Thyroid gland (tissue), 4 donors: ENCODE data around the gene PIN1. TPM values are rescaled to one million over a fixed set of nuclear protein-coding genes. Genes with fewer than 3 reads are reported as not detected.

ENCODE experiments used
- DNase-seq, 2 donors: peaks; one replicate each; pipeline ENCODE4 v3.0.0-alpha.2; 2019
- H3K27ac ChIP-seq, 3 donors: fragments of 200-600 bp; sonication (generic); 1 replicate in 2 of 3; 2 replicates in 1 of 3; pipeline ENCODE4 v1.5.1; 2016 to 2019; ENCODE audit warnings: mild to moderate bottlenecking in 1 of 3, moderate library complexity in 1 of 3
- H3K27me3 ChIP-seq: fragments of 200-600 bp; sonication (generic); one replicate; pipeline ENCODE4 v1.5.1; 2019
- H3K36me3 ChIP-seq, 2 donors: fragments of 200-600 bp; sonication (generic); one replicate each; pipeline ENCODE4 v1.5.1; 2016 to 2019
- H3K4me1 ChIP-seq, 2 donors: fragments of 200-600 bp; sonication (generic); one replicate each; pipeline ENCODE4 v1.5.1; 2017 to 2019
- H3K4me3 ChIP-seq, 3 donors: fragments of 200-600 bp; sonication (generic); replicated peaks in 1 of 3; 1 replicate in 2 of 3; 2 replicates in 1 of 3; pipeline ENCODE4 v1.5.1; 2016; ENCODE audit warnings: mild to moderate bottlenecking in 1 of 3
- H3K9me3 ChIP-seq: fragments of 200-600 bp; sonication (generic); one replicate; pipeline ENCODE4 v1.5.1; 2017
- POLR2A ChIP-seq, 2 donors: fragments of 450-650 bp; IDR thresholded peaks; one replicate each; pipeline ENCODE4 v1.6.1; 2017; ENCODE audit warnings: antibody characterized with exemption in 2 of 2, mild to moderate bottlenecking in 2 of 2, moderate library complexity in 1 of 2
- WGBS, 2 donors: methylation state at CpG; one replicate each; pipeline ENCODE4 v1.1.5; 2017; 5-methylcytosine and 5-hydroxymethylcytosine counted together
- intact Hi-C: fragments of 100-400 bp; cut with DNase I; formaldehyde crosslinking; loops from one replicate; pipeline ENCODE4 v1.15.1; 2023
- total RNA-seq, 4 donors: library from RNA; depleted of rRNA; stranded (reverse); fragments of >200 nt; gene quantifications; one replicate each; pipeline ENCODE4 v1.2.3, GENCODE V29; 2016
- TF ChIP-seq, protein P1 (sequence below), 6 experiments: fragments of 200-600 bp in 3 of 6; fragments of 450-650 bp in 3 of 6; sonication (generic) in 3 of 6; IDR thresholded peaks; one replicate each; pipeline ENCODE4 v1.5.1; 2016 to 2019; ENCODE audit warnings: antibody characterized with exemption in 6 of 6, mild to moderate bottlenecking in 2 of 6, inconsistent platforms in 1 of 6, moderate library complexity in 1 of 6

The PIN1 gene
- total RNA-seq, 4 donors from 2014 or later = 50.0 to 98.0 (median 72.3) TPM

DNA sequence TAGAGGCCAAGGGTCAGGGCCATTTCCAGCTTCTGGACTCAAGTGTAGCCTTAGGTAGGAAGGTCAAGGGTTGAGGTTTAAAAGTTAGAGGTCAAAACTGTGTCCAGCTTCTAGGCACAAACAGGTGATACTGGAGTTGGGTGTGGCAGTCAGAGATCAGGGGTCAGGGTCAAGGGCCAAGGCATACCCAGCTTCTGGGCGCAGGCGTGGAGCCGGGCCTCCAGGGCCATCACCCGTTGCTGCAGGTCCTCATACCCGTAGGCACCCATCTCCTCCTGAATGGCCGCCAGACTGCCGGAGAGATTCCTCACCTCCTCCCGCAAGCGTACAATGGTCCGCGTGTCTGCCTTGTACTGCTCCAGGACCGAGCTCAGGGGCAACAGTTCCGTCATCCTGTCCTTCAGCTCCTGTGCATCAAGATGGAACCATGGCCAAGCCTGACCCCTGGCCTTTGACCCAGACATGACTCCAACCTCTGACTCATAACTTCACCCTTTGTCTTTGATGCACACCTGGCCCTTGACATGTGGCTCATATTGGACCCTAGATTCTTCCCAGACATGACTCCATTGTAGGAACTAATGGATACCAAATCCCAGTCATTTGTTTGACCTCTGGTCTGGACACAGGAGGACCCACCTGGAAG is 22.1 kb downstream of the PIN1 start:
- no peaks in the 10 kb centered on the region for H3K4me1 ChIP-seq
- no peak overlapping the region for H3K27ac ChIP-seq
- H3K4me3 ChIP-seq = no peak overlapping the region
- WGBS, 2 donors = 94 to 97% methylated on average over 13 of the region's 13 CpGs
- no peaks in the 10 kb centered on the region for H3K27me3 ChIP-seq
- DNase-seq = no peak
- intact Hi-C loops = no loop called here
- TF ChIP-seq POLR2A (IDR thresholded peaks at IDR 0.05) = no peak
- TF ChIP-seq, protein P1, sequence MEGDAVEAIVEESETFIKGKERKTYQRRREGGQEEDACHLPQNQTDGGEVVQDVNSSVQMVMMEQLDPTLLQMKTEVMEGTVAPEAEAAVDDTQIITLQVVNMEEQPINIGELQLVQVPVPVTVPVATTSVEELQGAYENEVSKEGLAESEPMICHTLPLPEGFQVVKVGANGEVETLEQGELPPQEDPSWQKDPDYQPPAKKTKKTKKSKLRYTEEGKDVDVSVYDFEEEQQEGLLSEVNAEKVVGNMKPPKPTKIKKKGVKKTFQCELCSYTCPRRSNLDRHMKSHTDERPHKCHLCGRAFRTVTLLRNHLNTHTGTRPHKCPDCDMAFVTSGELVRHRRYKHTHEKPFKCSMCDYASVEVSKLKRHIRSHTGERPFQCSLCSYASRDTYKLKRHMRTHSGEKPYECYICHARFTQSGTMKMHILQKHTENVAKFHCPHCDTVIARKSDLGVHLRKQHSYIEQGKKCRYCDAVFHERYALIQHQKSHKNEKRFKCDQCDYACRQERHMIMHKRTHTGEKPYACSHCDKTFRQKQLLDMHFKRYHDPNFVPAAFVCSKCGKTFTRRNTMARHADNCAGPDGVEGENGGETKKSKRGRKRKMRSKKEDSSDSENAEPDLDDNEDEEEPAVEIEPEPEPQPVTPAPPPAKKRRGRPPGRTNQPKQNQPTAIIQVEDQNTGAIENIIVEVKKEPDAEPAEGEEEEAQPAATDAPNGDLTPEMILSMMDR (IDR thresholded peaks at IDR 0.05) = no peak
- no peaks in the 10 kb centered on the region for H3K36me3 ChIP-seq
- H3K9me3 ChIP-seq = no peaks in the 10 kb centered on the region

DNA sequence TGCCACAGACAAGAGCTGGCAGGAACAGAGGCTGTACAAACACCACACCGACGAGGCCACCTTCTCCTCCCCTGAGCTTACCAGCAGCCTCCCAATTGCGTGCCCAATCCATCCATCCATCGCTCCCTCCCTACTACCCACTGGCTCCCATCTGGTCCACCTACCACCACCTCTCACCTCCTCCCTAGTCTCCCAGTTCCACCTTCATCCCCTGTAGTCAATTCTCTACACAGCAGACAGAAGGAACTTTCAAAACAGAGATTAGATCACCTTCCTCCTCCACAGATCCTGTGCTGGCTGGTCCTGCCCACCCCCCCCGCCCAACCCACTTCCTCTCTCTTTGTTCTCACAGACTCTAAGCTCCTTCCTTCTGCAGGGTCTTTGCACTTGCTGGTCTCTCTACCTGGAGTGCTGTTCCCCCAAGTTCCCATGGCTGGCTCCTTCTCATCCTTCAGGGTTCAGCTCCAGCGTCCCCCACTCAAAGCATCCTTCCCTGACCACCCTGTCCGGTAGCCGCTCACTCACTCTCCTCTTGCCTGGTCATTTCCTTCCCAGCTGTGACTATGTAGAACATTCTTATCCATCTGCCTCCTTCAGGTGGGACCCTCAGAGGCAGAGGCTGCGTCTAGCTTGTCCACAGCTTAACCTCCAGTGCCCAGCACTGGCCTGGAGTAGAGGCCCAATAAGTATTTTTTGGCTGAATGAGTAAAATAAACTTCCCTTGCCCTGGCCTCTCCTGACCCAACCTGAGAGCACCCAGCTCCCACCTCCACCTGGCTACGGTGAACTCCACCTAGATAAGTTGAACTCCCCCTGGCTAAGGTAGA is 23.0 kb downstream of the PIN1 start:
- DNase-seq = no peak
- no peaks in the 10 kb centered on the region for H3K36me3 ChIP-seq
- 87 to 91% methylated on average over 10 of the region's 10 CpGs for WGBS, 2 donors

DNA sequence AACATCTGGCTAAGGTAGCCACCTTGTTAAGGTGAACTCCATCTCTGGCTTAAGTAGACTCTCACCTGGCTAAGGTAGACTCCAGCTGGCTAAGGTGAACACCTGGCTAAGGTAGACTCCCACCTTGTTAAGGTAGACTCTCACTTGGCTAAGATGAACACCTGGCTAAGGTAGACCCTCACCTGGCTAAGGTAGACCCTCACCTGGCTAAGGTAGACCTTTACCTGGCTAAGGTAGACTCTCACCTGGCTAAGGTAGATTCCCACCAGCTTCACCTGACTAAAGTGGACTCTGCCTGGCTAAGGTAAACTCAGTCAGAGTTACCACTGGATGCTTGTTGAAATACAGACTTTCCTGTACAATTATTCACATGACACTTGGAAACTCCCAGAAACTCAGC is 23.6 kb downstream of the PIN1 start:
- H3K27me3 ChIP-seq = no peaks in the 10 kb centered on the region
- no peaks in the 10 kb centered on the region for H3K9me3 ChIP-seq
- no peaks in the 10 kb centered on the region for H3K4me1 ChIP-seq
- H3K27ac ChIP-seq = no peak overlapping the region
- no peak for TF ChIP-seq POLR2A (IDR thresholded peaks at IDR 0.05)
- TF ChIP-seq, protein P1 (IDR thresholded peaks at IDR 0.05) = no peak
- no peak overlapping the region for H3K4me3 ChIP-seq
- no peaks in the 10 kb centered on the region for H3K36me3 ChIP-seq
- intact Hi-C loops = no loop called here
- no peak for DNase-seq

More for the DNA sequence above, 23.0 kb downstream of the PIN1 start:
- no peak overlapping the region for H3K27ac ChIP-seq
- intact Hi-C loops = no loop called here
- no peaks in the 10 kb centered on the region for H3K27me3 ChIP-seq
- no peaks in the 10 kb centered on the region for H3K4me1 ChIP-seq
- TF ChIP-seq POLR2A (IDR thresholded peaks at IDR 0.05) = no peak
- TF ChIP-seq, protein P1 (IDR thresholded peaks at IDR 0.05) = no peak
- H3K9me3 ChIP-seq = no peaks in the 10 kb centered on the region
- no peak overlapping the region for H3K4me3 ChIP-seq

DNA sequence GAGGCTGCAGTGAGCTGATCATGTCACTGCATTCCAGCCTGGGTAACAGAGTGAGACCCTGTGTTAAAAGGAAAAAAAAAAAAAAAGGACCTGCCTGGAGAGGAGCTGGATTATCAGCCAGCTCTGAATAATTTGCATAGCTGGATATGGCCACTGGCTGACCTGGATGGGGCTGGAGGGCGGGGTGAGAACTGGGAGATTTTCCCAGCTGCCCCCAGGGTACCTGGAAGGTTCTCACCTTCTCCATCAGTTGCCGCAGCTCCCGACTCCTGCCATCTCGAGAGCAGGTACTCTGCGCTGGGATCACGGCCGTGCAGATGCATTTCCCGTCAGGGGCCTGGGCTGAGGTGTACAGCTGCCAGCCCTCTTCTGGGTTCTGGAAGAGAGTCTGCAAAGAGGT is 25.3 kb downstream of the PIN1 start:
- TF ChIP-seq POLR2A (IDR thresholded peaks at IDR 0.05) = no peak
- TF ChIP-seq, protein P1 (IDR thresholded peaks at IDR 0.05) = no peak

DNA sequence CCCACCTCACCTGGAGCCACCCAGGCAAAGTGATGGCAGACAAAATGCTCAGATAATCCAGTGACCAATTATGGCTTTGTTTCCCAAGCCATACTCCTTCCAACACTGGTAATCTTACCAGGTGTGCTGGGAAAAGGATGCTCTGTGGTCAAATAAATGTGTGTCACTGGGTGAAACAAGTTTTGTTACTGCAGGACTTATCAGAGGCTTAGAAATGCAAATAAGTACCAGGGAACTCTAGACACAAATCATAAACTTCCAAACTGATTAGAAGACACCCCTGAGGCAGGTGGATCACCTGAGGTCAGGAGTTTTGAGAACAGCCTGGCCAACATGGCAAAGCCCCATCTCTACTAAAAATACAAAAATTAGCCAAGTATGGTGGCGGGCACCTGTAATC is 26.4 kb downstream of the PIN1 start:
- H3K9me3 ChIP-seq = no peaks in the 10 kb centered on the region
- DNase-seq = no peak
- H3K27me3 ChIP-seq = no peaks in the 10 kb centered on the region
- H3K27ac ChIP-seq = no peak overlapping the region
- no peaks in the 10 kb centered on the region for H3K4me1 ChIP-seq
- 94 to 100% methylated on average over 1 of the region's 1 CpG for WGBS, 2 donors
- TF ChIP-seq POLR2A (IDR thresholded peaks at IDR 0.05) = no peak
- TF ChIP-seq, protein P1 (IDR thresholded peaks at IDR 0.05) = no peak
- no peaks in the 10 kb centered on the region for H3K36me3 ChIP-seq
- H3K4me3 ChIP-seq = no peak overlapping the region
- intact Hi-C loops = no loop called here

More for the DNA sequence above, 25.3 kb downstream of the PIN1 start:
- Histone ChIP-seq H3K27ac (no peak overlapping the region), H3K4me3 (no peak overlapping the region), H3K9me3 (no peaks in the 10 kb centered on the region), H3K27me3 (no peaks in the 10 kb centered on the region), H3K4me1 (no peaks in the 10 kb centered on the region), H3K36me3 (no peaks in the 10 kb centered on the region)
- no peak for DNase-seq
- 84 to 90% methylated on average over 8 of the region's 8 CpGs for WGBS, 2 donors
- intact Hi-C loops = no loop called here
